Measurements from ENCODE around the gene R3HDM4.

The R3HDM4 gene

DNA sequence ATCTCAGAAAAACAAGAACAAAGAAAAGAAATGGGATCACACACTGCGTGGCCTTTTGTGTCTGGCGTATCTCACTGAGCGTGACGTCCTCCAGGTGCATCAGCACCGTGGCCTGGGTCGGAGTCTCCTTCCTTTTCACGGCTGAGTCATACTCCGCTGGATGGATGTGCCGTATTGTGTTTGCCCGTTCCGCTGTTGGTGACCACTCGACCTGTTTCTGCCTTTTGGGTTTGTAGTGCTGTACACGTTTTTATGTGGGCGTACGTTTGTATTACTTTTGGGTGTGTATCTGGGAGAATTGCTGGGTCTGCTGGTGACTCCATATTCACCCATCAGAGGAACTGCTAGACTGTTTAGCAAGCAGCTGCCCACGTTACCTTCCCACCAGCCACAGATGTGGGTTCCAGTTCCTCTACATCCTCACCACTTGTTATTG is 24.3 kb upstream of the R3HDM4 start:
- Histone ChIP-seq H3K36me3 (ENCODE audit: insufficient read depth, low read length) (peaks cover 30% of the 10 kb centered on the region), H3K4me3 (ENCODE audit: low read length) (no peak overlapping the region), H3K4me1 (ENCODE audit: insufficient read depth, low read length) (no peaks in the 10 kb centered on the region; the same call in 1 of the 2 replicates), H3K9ac (ENCODE audit: low read depth, low read length) (no peak overlapping the region), H3K27ac (ENCODE audit: low read depth, low read length) (no peak overlapping the region), H3K9me3 (ENCODE audit: insufficient read depth, low read depth, low read length) (no peaks in the 10 kb centered on the region), H3K27me3 (ENCODE audit: insufficient read depth, low read length) (no peaks in the 10 kb centered on the region)
- WGBS: 95% methylated on average over 16 of the region's 16 CpGs

DNA sequence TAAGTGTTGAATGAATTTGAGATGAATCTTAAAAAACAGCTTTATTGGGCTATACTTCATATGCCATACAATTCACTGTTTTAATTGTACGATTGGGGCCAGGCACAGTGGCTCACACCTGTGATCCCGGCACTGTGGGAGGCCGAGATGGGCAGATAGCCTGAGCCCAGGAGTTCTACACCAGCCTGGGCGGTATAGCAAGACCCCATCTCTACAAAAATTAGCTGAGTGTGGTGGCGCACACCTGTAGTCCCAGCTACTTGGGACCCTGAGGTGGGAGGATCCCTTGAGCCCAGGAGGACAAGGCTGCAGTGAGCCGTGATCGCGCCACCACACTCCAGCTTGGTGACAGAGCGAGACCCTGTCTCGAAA is 23.1 kb upstream of the R3HDM4 start:
- Histone ChIP-seq H3K27ac (ENCODE audit: low read depth, low read length) (no peak overlapping the region), H3K4me1 (ENCODE audit: insufficient read depth, low read length) (no peaks in the 10 kb centered on the region; the same call in 1 of the 2 replicates), H3K36me3 (ENCODE audit: insufficient read depth, low read length) (peaks cover 37% of the 10 kb centered on the region), H3K4me3 (ENCODE audit: low read length) (no peak overlapping the region), H3K27me3 (ENCODE audit: insufficient read depth, low read length) (no peaks in the 10 kb centered on the region), H3K9ac (ENCODE audit: low read depth, low read length) (no peak overlapping the region), H3K9me3 (ENCODE audit: insufficient read depth, low read depth, low read length) (no peaks in the 10 kb centered on the region)
- WGBS: 92% methylated on average over 10 of the region's 10 CpGs

- Histone ChIP-seq H3K9me3 (ENCODE audit: insufficient read depth, low read depth, low read length) (no peaks in the 10 kb centered on the region), H3K27ac (ENCODE audit: low read depth, low read length) (no peak overlapping the region), H3K4me3 (ENCODE audit: low read length) (no peak overlapping the region), H3K4me1 (ENCODE audit: insufficient read depth, low read length) (no peaks in the 10 kb centered on the region; the same call in 1 of the 2 replicates), H3K9ac (ENCODE audit: low read depth, low read length) (no peak overlapping the region), H3K36me3 (ENCODE audit: insufficient read depth, low read length) (peaks cover 42% of the 10 kb centered on the region), H3K27me3 (ENCODE audit: insufficient read depth, low read length) (no peaks in the 10 kb centered on the region)
- 94% methylated on average over 31 of the region's 31 CpGs for WGBS
These were observed 22.0 kb upstream of the R3HDM4 start for GRCh38 chr19:934865-935479.

- whole genome bisulfite sequencing: 93% methylated on average over 29 of the region's 29 CpGs
- Histone ChIP-seq H3K9me3 (ENCODE audit: insufficient read depth, low read depth, low read length) (no peaks in the 10 kb centered on the region), H3K4me1 (ENCODE audit: insufficient read depth, low read length) (no peaks in the 10 kb centered on the region; the same call in 1 of the 2 replicates), H3K27ac (ENCODE audit: low read depth, low read length) (no peak overlapping the region), H3K36me3 (ENCODE audit: insufficient read depth, low read length) (peaks cover 44% of the 10 kb centered on the region), H3K4me3 (ENCODE audit: low read length) (no peak overlapping the region), H3K27me3 (ENCODE audit: insufficient read depth, low read length) (no peaks in the 10 kb centered on the region), H3K9ac (ENCODE audit: low read depth, low read length) (no peak overlapping the region)
These were observed 21.3 kb upstream of the R3HDM4 start for GRCh38 chr19:934197-934840.

- H3K4me3 ChIP-seq (ENCODE audit: low read length): no peak overlapping the region
- H3K9ac ChIP-seq (ENCODE audit: low read depth, low read length): no peak overlapping the region
- no peaks in the 10 kb centered on the region for H3K27me3 ChIP-seq (ENCODE audit: insufficient read depth, low read length)
- WGBS: 70% methylated on average over 12 of the region's 14 CpGs
- peaks cover 42% of the 10 kb centered on the region for H3K36me3 ChIP-seq (ENCODE audit: insufficient read depth, low read length)
- no peaks in the 10 kb centered on the region; the same call in none of the 2 replicates for H3K4me1 ChIP-seq (ENCODE audit: insufficient read depth, low read length)
- peak overlapping the region; percentile 41; the same call in 1 of the 2 replicates for H3K27ac ChIP-seq (ENCODE audit: low read depth, low read length)
- no peaks in the 10 kb centered on the region for H3K9me3 ChIP-seq (ENCODE audit: insufficient read depth, low read depth, low read length)
These were observed 20.5 kb upstream of the R3HDM4 start for GRCh38 chr19:933553-933882.

- peak overlapping the region; percentile 46 for H3K27ac ChIP-seq (ENCODE audit: low read depth, low read length)
- H3K36me3 ChIP-seq (ENCODE audit: insufficient read depth, low read length): peaks cover 36% of the 10 kb centered on the region
- H3K9ac ChIP-seq (ENCODE audit: low read depth, low read length): 0 out of 2 replicates have a peak overlapping the region, but pooled peaks have one; percentile 20
These were observed 19.9 kb upstream of the R3HDM4 start for GRCh38 chr19:932648-933552.

GRCh38 chr19:931860-932647 is 19.0 kb upstream of the R3HDM4 start:
- WGBS: 91% methylated on average over 31 of the region's 32 CpGs
- Histone ChIP-seq H3K36me3 (ENCODE audit: insufficient read depth, low read length) (peaks cover 31% of the 10 kb centered on the region), H3K9me3 (ENCODE audit: insufficient read depth, low read depth, low read length) (no peaks in the 10 kb centered on the region), H3K4me3 (ENCODE audit: low read length) (no peak overlapping the region), H3K9ac (ENCODE audit: low read depth, low read length) (no peak overlapping the region), H3K4me1 (ENCODE audit: insufficient read depth, low read length) (peaks cover 5% of the 10 kb centered on the region), H3K27ac (ENCODE audit: low read depth, low read length) (no peak overlapping the region), H3K27me3 (ENCODE audit: insufficient read depth, low read length) (no peaks in the 10 kb centered on the region)

More at GRCh38 chr19:932648-933552, 19.9 kb upstream of the R3HDM4 start:
- no peaks in the 10 kb centered on the region for H3K27me3 ChIP-seq (ENCODE audit: insufficient read depth, low read length)
- no peak overlapping the region for H3K4me3 ChIP-seq (ENCODE audit: low read length)
- H3K4me1 ChIP-seq (ENCODE audit: insufficient read depth, low read length): peaks cover 1% of the 10 kb centered on the region
- no peaks in the 10 kb centered on the region for H3K9me3 ChIP-seq (ENCODE audit: insufficient read depth, low read depth, low read length)
- WGBS: 57% methylated on average over 54 of the region's 54 CpGs

GRCh38 chr19:929891-930258 is 16.9 kb upstream of the R3HDM4 start:
- Histone ChIP-seq H3K9ac (ENCODE audit: low read depth, low read length) (no peak overlapping the region), H3K27me3 (ENCODE audit: insufficient read depth, low read length) (no peaks in the 10 kb centered on the region), H3K4me1 (ENCODE audit: insufficient read depth, low read length) (peaks cover 5% of the 10 kb centered on the region), H3K27ac (ENCODE audit: low read depth, low read length) (no peak overlapping the region), H3K36me3 (ENCODE audit: insufficient read depth, low read length) (peaks cover 26% of the 10 kb centered on the region), H3K9me3 (ENCODE audit: insufficient read depth, low read depth, low read length) (no peaks in the 10 kb centered on the region), H3K4me3 (ENCODE audit: low read length) (no peak overlapping the region)
- 95% methylated on average over 6 of the region's 6 CpGs for WGBS

DNA sequence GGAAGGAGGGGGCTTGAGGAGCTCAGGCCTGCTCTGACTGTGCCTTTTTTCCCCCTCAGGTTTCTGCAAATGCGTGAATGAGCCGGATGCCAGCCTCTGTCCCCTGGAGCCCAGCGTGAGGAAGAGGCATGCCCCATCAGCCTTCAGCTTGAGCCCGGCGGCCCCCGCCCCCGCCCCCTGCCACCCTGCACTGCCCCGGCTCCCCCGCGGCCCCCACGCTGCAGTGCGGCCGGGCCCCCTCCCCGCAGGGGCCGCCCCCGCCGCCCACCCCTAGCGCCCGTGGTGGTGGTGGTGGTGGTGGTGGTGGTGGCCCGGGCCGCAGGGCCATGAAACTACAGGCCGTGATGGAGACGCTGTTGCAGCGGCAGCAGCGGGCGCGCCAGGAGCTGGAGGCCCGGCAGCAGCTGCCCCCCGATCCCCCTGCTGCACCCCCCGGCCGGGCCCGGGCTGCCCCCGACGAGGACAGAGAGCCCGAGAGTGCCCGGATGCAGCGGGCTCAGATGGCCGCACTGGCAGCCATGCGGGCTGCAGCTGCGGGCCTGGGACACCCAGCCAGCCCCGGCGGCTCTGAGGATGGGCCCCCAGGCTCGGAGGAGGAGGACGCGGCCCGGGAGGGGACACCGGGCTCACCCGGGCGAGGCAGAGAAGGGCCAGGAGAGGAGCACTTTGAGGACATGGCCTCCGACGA is 16.3 kb upstream of the R3HDM4 start:
- Histone ChIP-seq H3K27me3 (ENCODE audit: insufficient read depth, low read length) (no peaks in the 10 kb centered on the region), H3K27ac (ENCODE audit: low read depth, low read length) (no peak overlapping the region), H3K9ac (ENCODE audit: low read depth, low read length) (no peak overlapping the region), H3K36me3 (ENCODE audit: insufficient read depth, low read length) (peaks cover 26% of the 10 kb centered on the region), H3K4me3 (ENCODE audit: low read length) (no peak overlapping the region), H3K4me1 (ENCODE audit: insufficient read depth, low read length) (peaks cover 5% of the 10 kb centered on the region), H3K9me3 (ENCODE audit: insufficient read depth, low read depth, low read length) (no peaks in the 10 kb centered on the region)
- whole genome bisulfite sequencing: 95% methylated on average over 51 of the region's 51 CpGs

DNA sequence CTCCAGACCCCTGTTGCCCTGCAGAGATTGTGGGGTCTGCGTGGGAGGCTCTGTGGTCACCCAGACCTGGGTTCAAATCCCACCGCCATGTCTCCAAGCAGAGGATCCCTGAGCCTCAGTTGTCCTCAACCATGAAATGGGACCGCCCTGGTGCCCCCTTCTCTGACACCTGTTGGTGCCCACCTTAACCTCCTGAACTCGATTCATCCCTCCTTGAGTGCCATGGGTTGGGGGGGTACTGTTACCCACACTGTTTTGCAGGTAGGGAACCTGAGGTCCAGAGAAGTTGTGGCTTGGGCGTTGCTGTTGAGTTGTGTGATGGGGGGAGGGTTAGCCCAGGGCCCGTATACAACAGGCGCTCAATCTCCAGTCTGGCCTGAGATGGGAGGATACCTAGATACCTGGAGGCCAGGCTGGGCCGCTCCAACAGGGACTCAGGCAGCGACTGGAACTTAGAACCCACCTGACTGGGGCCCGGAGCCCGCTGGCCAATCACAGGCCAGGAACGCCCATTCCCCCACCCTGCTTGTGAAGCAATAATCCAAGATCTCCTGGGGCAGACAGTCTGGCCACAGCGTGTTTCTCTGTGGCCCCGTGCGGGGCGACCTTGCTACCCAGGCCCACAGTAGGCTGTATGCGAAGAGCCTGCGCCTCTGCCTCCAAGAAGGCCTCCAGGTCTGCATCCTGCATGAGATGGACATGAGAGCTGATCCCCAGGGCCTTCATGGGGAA is 15.6 kb upstream of the R3HDM4 start:
- Histone ChIP-seq H3K27ac (ENCODE audit: low read depth, low read length) (peak overlapping the region; percentile 80; the same call in 1 of the 2 replicates), H3K36me3 (ENCODE audit: insufficient read depth, low read length) (peaks cover 26% of the 10 kb centered on the region), H3K9ac (ENCODE audit: low read depth, low read length) (no peak overlapping the region), H3K27me3 (ENCODE audit: insufficient read depth, low read length) (no peaks in the 10 kb centered on the region), H3K4me3 (ENCODE audit: low read length) (no peak overlapping the region), H3K9me3 (ENCODE audit: insufficient read depth, low read depth, low read length) (no peaks in the 10 kb centered on the region), H3K4me1 (ENCODE audit: insufficient read depth, low read length) (peaks cover 5% of the 10 kb centered on the region)
- 85% methylated on average over 18 of the region's 18 CpGs for WGBS

Measured in HUES64 (cell line).